ENCODE measurements around the gene ISYNA1. TPM values are rescaled to one million over a fixed set of nuclear protein-coding genes. Genes with fewer than 3 reads are reported as not detected.

The ISYNA1 gene
- total and polyA plus RNA-seq, 2 of the 13 experiments (the other 11 are each of a cell fraction or from before 2014, with no cell fraction given), result 29.6 to 48.5 TPM

DNA sequence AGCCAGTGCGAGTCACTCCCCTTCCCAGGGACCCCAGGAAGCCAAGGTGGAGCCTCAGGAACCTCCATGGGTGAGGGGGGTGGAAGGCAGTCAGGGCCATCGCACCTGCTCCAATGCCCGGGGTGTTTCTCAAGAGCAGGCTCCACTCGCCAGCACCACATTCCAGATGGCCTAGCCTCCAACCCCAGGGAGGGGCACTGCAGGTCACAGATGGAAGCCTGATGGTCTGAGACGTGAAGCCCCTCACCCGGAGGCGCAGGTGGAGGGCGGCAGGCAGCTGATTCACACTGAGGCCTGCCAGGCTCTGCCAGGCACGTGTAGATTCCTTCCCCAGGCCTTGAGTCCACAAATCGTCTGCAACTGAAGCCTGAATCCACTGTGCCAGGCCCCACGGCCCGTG, 23.0 kb upstream of the ISYNA1 start:
- TF ChIP-seq ZMYM4 (CRISPR knock-in tag; IDR thresholded peaks at IDR 0.05) (no peak), HMGA1 (CRISPR knock-in tag; conservative IDR thresholded peaks at IDR 0.05) (no peak), SIN3B (IDR thresholded peaks at IDR 0.05; ENCODE audit: low read length) (no peak), ZNF260 (CRISPR knock-in tag; IDR thresholded peaks at IDR 0.05; ENCODE audit: borderline replicate concordance, low read depth) (no peak), NKX3-1 (CRISPR knock-in tag; IDR thresholded peaks at IDR 0.05) (no peak), CEBPB (IDR thresholded peaks at IDR 0.05; ENCODE audit: borderline replicate concordance, low read depth, low read length) (no peak), ZNF772 (CRISPR knock-in tag; IDR thresholded peaks at IDR 0.05) (no peak), IKZF1 (IDR thresholded peaks at IDR 0.05) (no peak), GATA4 (IDR thresholded peaks at IDR 0.05; ENCODE audit: borderline replicate concordance, low read depth) (no peak), DRAP1 (CRISPR knock-in tag; IDR thresholded peaks at IDR 0.05) (no peak), MAFK (conservative IDR thresholded peaks at IDR 0.05 in 1 of 2, IDR thresholded peaks at IDR 0.05 in 1 of 2; ENCODE audit: low read length in 2 of 2) (no peak)
- TF ChIP-seq, protein P1, sequence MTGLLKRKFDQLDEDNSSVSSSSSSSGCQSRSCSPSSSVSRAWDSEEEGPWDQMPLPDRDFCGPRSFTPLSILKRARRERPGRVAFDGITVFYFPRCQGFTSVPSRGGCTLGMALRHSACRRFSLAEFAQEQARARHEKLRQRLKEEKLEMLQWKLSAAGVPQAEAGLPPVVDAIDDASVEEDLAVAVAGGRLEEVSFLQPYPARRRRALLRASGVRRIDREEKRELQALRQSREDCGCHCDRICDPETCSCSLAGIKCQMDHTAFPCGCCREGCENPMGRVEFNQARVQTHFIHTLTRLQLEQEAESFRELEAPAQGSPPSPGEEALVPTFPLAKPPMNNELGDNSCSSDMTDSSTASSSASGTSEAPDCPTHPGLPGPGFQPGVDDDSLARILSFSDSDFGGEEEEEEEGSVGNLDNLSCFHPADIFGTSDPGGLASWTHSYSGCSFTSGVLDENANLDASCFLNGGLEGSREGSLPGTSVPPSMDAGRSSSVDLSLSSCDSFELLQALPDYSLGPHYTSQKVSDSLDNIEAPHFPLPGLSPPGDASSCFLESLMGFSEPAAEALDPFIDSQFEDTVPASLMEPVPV (CRISPR knock-in tag; IDR thresholded peaks at IDR 0.05), result no peak
- H3K9me3 ChIP-seq (ENCODE audit: low read length), result no peaks in the 10 kb centered on the region
- no peak for ATAC-seq
- no peak overlapping the region for H3K27ac ChIP-seq (ENCODE audit: extremely low read length, insufficient read depth, low read length)
- peaks cover 27 to 71% of the 10 kb centered on the region in 2 experiments for H3K36me3 ChIP-seq (replicated peaks in 1 of 2; ENCODE audit: control insufficient read depth in 1 of 2, insufficient read depth in 2 of 2, low read length in 2 of 2)
- no peak for FAIRE-seq
- POLR2A ChIA-PET, result no interaction called here
- CTCF ChIA-PET (ENCODE audit: low intra/inter-chr PET ratio, low total read pairs), result interaction anchor here (1.7 kb wide), 1 partner anchor 10 kb away, joined by 13 read pairs; no protein-coding TSS in a partner anchor
- intact Hi-C loops (cut with micrococcal nuclease; ENCODE audit: unreplicated experiment), result no loop called here
- in situ Hi-C loops (cut with HindIII; ENCODE audit: extremely low pct_ligation_motif_present, low pct_unique_long_range_greater_than_20kb), result no loop called here
- H3K4me2 ChIP-seq (ENCODE audit: low read depth, low read length), result no peak overlapping the region
- H3K79me2 ChIP-seq (ENCODE audit: insufficient read depth, low read length), result no peaks in the 10 kb centered on the region
- no peak overlapping the region for H2AFZ ChIP-seq (ENCODE audit: low read length)
- DNase-seq (ENCODE audit: low spot score), result no peak
- H3K27me3 ChIP-seq (ENCODE audit: control insufficient read depth in 1 of 2, insufficient read depth in 2 of 2, low read length in 2 of 2), result no peaks in the 10 kb centered on the region
- no CpG with 5 or more reads among the region's 12 CpGs for WGBS (ENCODE audit: low lambda C conversion rate)
- H4K20me1 ChIP-seq (ENCODE audit: insufficient read depth, low read length), result peaks cover 11% of the 10 kb centered on the region; the same call in 1 of the 2 replicates
- H3K9ac ChIP-seq (ENCODE audit: insufficient read depth, low read depth, low read length), result no peak overlapping the region
- no TSS peak for BruUV-seq (replicated peaks)
- peaks cover 20% of the 10 kb centered on the region for H3K4me1 ChIP-seq (ENCODE audit: insufficient read depth, low read length)
- no peak overlapping the region for H3K4me3 ChIP-seq (replicated peaks in 1 of 3; ENCODE audit: insufficient read depth in 1 of 3, low read depth in 2 of 3, low read length in 3 of 3)
